ENCODE data around the gene ANKRD7. TPM values are rescaled to one million over a fixed set of nuclear protein-coding genes. Genes with fewer than 3 reads are reported as not detected.

Gene ANKRD7
- total RNA-seq, 1 donor from 2014 or later = not detected

- ChIA-PET POLR2A (no interaction called here), CTCF (no interaction called here)
- ATAC-seq (ENCODE audit: low read depth) (no peak), DNase-seq (no peak)
- no peak for TF ChIP-seq CTCF (IDR thresholded peaks at IDR 0.05)
- Mint-ChIP-seq H3K9me3 (peaks cover 11% of the 10 kb centered on the region), H3K4me3 (no peak overlapping the region), H3K27ac (no peak overlapping the region), H3K4me1 (no peaks in the 10 kb centered on the region), H3K36me3 (ENCODE audit: low read depth) (no peaks in the 10 kb centered on the region), H3K27me3 (peaks cover 29% of the 10 kb centered on the region)
- intact Hi-C loops (cut with micrococcal nuclease) = no loop called here
These were observed 56.7 kb downstream of the ANKRD7 start for GRCh38 chr7:118281196-118281595.

- H3K4me1 Mint-ChIP-seq = peaks cover 20% of the 10 kb centered on the region
- ChIA-PET POLR2A (no interaction called here), CTCF (no interaction called here)
- H3K27ac Mint-ChIP-seq = no peak overlapping the region
- peaks cover 24% of the 10 kb centered on the region for H3K27me3 Mint-ChIP-seq
- H3K9me3 Mint-ChIP-seq = peaks cover 35% of the 10 kb centered on the region
- peaks cover 4% of the 10 kb centered on the region for H3K36me3 Mint-ChIP-seq (ENCODE audit: low read depth)
- no peak for DNase-seq
- intact Hi-C loops (cut with micrococcal nuclease) = no loop called here
- no peak for ATAC-seq (ENCODE audit: low read depth)
- no peak overlapping the region for H3K4me3 Mint-ChIP-seq
- no peak for TF ChIP-seq CTCF (IDR thresholded peaks at IDR 0.05)
These were observed 60.9 kb downstream of the ANKRD7 start for GRCh38 chr7:118285358-118285757.

GRCh38 chr7:118286131-118286530 lies 61.6 kb downstream of the ANKRD7 start:
- POLR2A ChIA-PET = no interaction called here

GRCh38 chr7:118288098-118288497 lies 63.6 kb downstream of the ANKRD7 start:
- peaks cover 32% of the 10 kb centered on the region for H3K9me3 Mint-ChIP-seq
- peaks cover 14% of the 10 kb centered on the region for H3K27me3 Mint-ChIP-seq
- ChIA-PET CTCF (no interaction called here), POLR2A (no interaction called here)
- DNase-seq = no peak
- H3K4me1 Mint-ChIP-seq = peaks cover 20% of the 10 kb centered on the region
- ATAC-seq (ENCODE audit: low read depth) = peak; percentile 31
- peaks cover 8% of the 10 kb centered on the region for H3K36me3 Mint-ChIP-seq (ENCODE audit: low read depth)
- intact Hi-C loops (cut with micrococcal nuclease) = no loop called here
- peak overlapping the region; percentile 30 for H3K4me3 Mint-ChIP-seq
- TF ChIP-seq CTCF (IDR thresholded peaks at IDR 0.05) = no peak
- H3K27ac Mint-ChIP-seq = no peak overlapping the region

More at GRCh38 chr7:118286131-118286530, 61.6 kb downstream of the ANKRD7 start:
- Mint-ChIP-seq H3K4me1 (peaks cover 20% of the 10 kb centered on the region), H3K36me3 (ENCODE audit: low read depth) (peaks cover 4% of the 10 kb centered on the region), H3K9me3 (peaks cover 35% of the 10 kb centered on the region), H3K27me3 (peaks cover 21% of the 10 kb centered on the region), H3K4me3 (no peak overlapping the region), H3K27ac (no peak overlapping the region)
- CTCF ChIA-PET = no interaction called here
- DNase-seq (no peak), ATAC-seq (ENCODE audit: low read depth) (no peak)
- TF ChIP-seq CTCF (IDR thresholded peaks at IDR 0.05) = no peak
- intact Hi-C loops (cut with micrococcal nuclease) = no loop called here

- ChIA-PET CTCF (no interaction called here), POLR2A (no interaction called here)
- no peak for ATAC-seq (ENCODE audit: low read depth)
- DNase-seq = no peak
- TF ChIP-seq CTCF (IDR thresholded peaks at IDR 0.05) = no peak
- Mint-ChIP-seq H3K27ac (no peak overlapping the region), H3K27me3 (peaks cover 14% of the 10 kb centered on the region), H3K4me3 (no peak overlapping the region), H3K4me1 (peaks cover 20% of the 10 kb centered on the region), H3K36me3 (ENCODE audit: low read depth) (peaks cover 8% of the 10 kb centered on the region), H3K9me3 (peaks cover 29% of the 10 kb centered on the region)
- intact Hi-C loops (cut with micrococcal nuclease) = no loop called here
These were observed 65.0 kb downstream of the ANKRD7 start for GRCh38 chr7:118289476-118289875.

Other genes starting within 250 kb of the ANKRD7 start
- 50.9 and 52.3 TPM in 2 replicates for gene LSM8, start 40.5 kb upstream of the ANKRD7 start, total RNA-seq

Measured in activated B cell treated with CpG ODN at 0.5 μM for 24 hours (primary cell).